Cortex of kidney (tissue), 1 donor: Measurements from ENCODE around the gene BEGAIN.
"Not testable (repeated sequence)": the region's sequence is repeated elsewhere in the genome, so short reads cannot be mapped to it uniquely, and the experiment has no call there.

ENCODE experiments used
- DNase-seq: peaks from one replicate; lab custom pipeline; 2025; lab: John Stamatoyannopoulos, UW

The BEGAIN gene

DNA sequence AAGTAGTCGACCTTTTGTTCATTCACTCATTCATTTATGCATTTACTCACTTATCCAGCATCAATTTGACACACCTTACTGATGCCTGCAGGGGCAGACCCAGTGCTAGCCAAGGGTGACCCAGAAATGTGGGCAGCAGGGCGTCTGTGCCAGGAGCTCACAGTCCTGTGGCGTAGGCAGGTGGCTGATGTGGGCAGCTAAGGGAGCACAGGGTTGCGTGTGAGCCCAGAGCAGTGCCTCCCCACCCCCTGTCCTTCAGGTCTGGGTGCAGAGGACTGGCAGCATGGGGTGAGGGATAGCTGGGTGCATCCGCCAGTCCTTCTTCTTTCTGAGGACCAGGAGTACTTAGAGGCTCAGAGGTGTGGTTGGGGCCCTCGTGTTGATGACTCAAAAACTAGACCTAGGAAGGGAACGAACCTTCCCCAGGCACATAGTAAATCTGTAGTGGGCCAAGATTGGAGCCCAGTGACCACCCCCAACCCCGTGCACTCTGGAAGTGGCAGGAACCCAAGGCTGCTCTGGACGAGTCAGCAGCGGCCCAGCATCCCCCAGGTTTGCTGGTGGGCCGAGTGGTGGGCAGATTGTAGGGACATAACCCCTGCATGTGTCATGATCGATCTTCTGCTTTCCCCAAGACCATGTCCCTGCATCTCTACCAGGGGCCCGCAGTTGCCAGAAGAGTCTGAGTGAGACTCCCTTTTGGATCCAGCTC, 63.9 kb downstream of the BEGAIN start:
- no peak for DNase-seq

DNA sequence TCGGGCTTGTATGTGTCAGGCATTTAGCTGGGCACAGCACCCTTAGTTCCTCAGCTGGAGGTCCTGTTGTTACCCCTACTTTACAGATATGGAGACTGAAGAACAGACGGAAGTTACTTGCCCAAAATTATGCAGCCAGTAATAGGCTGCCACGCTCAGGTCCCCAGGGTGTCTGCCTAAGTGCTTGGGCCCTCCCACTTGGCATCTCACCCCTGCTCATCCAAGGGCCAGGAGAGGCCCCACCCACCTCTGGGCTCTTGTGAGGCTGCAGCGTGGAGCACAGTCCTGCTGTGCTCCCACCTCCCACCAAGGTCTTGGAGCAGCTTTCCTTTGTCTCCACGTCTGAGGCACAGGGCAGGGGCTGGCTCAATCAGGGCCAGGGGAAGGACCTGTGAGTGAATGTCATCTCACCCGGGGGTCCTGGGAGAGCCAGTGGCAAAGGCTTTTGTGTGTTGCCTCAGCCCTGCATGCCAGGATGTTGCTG, 64.6 kb downstream of the BEGAIN start:
- DNase-seq = no peak

DNA sequence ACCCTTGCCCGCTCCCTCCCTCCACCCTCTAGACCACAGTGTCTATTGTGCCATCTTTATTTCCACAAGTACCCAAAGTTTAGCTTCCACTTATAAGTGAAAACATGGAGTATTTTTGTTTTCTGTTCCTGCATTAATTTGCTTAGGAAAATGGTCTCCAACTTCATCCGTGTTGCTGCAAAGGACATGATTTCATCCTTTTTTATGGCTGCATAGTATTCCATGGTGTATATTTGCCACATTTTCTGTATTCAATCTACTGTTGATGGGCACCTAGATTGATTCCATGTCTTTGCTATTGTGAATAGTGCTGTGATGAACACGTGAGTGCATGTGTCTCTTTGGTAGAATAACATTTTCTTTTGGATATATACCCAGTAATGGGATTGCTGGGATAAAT, 81.2 kb downstream of the BEGAIN start:
- not testable (repeated sequence) for DNase-seq

DNA sequence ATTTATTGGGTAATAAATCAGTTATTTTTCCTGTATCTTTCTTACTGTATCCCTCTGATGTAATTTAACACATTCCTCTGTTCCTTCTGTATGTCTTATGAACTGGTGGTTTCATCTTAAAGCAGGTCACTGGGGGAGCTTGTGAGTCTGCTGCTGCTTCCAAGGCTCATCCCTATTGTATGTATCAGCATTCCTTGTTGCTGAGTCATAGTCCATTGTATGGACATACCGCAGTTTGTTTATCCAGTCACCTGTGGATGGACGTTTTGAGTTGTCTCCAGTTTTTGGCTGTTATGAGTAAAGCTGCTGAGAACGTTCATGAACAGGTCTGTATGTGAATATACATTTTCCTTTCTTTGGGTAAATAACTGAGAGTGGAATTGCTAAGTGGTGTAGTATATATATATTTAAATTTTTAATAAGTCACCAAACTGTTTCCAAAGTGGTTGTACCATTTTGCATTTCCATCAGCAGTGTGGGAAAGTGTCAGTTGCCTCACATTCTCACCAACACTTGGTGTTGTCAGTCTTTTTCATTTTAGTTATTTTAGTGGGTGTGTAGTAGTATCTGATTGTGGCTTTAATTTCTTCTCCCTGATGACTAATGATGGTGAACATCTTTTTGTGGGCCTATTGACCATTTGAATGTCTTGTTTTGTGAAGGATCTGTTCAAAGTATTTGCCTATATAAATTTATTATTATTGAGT, 82.7 kb downstream of the BEGAIN start:
- DNase-seq = no peak

DNA sequence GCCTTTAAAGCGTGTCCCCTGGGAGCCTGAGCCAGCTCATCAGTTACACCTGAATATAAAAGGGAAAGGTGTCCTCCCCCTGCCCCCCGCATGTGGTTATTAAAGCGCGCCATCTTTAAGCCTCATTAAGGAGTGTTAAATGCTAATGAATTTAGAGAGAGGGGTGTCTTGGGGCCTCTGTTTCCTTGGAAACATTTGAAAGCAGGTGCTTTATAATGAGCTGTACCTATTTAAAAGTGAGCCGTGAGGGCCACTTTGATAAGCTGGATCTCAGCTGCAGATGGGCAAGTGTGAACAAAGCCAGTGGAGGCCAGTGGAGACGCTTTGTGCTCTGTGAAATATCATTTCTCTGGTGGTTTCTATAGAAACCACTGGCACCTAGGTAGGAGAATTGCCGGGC, 84.0 kb downstream of the BEGAIN start:
- DNase-seq = no peak

DNA sequence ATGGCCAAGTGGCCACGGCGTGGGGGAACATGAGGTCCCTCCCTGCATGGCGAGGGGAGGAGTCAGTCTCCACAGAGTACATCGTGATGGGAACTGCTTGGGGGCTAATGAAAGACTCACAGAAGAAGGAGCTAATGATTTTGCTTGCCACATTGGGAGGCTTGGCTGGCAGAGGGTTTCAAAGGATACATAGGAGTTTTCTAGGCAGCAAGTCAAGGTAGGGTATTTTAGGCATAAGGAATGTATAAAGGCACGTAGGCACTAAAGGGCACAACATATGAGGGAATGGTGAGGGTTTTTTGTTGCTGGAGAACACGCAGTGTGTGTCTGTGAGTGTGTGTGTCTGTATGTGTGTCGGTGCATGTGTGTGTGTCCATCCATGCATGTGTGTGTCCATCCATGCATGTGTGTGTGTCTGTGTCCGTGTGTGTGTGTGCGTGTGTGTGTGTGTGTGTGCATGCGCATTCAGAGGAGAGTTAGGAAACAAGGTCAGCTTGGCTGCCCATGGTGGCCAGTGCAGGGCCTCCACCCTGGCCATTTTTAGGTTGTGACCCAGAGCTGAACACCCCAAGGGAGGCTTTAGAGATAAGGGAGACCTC, 84.5 kb downstream of the BEGAIN start:
- no peak for DNase-seq

DNA sequence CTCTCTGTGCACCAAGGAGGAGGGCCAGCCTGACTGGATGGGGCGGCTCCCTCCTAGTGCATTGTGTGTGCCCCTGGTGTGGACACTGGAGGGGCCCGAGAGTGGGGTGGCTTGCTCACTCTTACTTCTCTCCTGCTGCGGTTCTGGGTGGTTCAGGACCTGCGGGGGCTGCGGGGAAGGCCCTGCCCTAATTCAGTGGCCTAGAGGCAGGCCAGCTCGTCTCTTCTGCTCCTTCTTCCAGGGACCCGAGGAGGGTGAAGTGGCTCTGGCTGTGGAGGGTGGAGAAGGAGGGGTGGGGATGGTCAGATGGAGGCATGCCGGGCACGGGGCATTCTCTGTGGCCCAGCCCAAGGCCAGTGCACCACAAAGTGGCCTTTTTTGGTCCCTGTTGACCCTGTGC, 87.1 kb downstream of the BEGAIN start:
- DNase-seq = no peak

DNA sequence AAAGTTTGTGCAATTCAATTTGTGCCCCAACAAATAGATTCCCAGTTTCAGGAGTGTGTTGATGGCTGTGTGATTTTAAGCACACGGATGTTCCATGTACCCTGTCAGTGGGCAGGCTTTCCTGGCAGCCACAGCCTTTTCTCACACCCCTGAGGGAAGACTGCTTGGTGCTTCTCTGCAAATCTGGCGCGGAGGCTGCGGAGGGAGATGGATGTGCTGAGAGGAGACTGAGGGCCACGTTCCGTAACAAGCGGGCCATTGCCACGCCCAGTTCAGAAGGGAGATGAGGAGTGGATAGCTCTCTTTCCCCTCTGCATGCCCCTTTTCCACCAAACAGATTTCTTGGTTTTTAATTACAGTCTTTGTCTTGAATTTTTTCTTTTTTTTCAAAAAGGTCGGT, 89.1 kb downstream of the BEGAIN start:
- no peak for DNase-seq

DNA sequence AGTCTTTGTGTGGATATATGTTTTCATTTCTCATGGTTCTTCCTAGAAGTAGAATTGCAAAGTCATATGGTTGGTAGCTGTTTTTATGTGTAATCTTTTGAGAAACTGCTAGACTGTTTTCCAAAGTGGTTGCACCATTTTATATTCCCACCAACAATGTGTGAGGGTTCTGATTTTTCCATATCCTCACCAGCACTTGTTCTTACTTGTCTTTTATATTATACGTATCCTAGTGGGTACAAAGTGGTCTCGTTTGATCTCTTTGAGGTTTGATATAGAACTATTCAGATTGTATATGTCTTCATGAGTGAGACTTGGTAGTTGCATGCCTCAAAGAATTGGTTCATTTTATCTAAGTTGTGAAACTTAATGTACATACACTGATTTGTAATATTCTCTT, 91.3 kb downstream of the BEGAIN start:
- DNase-seq = no peak

DNA sequence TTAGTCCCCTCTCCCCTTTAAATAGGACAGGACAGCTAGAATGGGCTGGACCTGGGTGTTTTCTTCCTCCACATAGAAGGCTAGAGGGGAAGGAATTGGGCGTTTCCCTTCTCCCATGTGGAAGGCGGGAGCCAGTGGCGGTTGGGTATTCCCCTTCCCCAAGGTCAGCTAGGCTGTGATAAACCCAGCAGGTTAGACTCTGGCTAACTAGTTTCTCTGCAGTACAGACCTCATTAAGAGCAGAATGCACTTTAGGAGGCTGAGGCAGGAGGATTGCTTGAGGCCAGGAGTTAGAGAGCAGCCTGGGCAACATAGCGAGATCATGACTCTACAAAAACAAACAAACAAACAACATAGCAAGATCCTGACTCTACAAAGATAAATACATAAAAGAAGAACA, 92.6 kb downstream of the BEGAIN start:
- DNase-seq = no peak

DNA sequence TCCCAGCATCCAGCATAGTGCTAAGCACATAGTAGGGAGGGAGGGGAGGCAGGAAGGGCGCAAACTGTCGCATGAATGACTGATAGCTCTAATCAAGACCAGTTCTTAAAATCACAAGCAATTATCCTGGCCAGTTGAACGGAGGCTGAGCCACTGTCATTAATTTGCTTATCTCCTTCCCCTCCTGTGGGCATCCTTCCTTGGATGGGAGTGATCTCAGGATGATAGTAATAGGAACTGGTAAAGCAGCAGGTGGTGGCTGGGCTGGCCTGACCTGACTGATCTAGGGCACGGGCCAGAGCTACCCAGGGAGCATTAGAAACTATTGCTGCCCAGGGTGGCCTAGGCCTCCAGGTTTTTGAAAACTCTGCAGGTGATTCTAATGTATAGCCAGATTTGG, 97.0 kb downstream of the BEGAIN start:
- no peak for DNase-seq

DNA sequence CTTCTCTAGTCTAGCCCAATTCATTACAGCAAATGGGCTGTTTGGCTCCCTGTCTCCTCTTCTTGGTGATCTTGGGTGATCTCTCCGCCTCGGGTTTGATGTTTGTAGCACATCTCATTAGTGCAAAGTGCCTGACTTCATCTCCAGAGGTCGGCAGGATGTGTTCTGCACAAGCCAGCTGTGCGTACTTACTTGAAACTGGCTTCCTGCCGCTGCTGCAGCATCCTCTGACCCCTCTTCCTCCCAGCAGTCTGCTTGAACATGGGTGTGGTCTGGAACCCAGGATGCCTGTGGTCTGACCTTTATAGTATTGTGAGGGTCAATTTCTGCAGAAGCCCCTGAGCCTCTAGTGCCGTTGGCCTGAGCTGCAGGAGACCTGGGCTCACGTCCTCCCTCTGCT, 99.2 kb downstream of the BEGAIN start:
- DNase-seq = no peak

DNA sequence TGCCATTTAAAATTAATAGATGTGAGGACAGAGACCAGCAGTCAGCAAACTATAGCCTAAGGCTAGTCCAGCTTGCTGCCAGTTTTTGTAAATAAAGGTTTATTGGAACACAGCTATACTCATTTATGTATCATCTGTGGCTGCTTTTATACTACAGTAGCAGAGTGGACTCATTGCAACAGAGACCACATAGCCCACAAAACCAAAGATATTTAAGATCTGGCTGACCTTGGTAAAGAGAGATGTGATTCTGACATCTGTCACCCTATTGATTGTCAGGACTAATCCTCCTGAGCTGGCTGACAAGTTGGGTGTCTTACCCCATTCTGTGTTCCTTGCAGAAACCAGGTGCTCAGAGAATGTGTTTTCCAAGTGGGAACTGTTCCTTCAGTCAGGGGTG, 99.9 kb downstream of the BEGAIN start:
- no peak for DNase-seq
